Activated T-helper 1 cell treated with anti-CD3 and anti-CD28 coated beads, Interleukin-12 subunit alpha, Interleukin-12 subunit beta, Interleukin-2, Interleukin-4 antibody, amounts not matched to agents 30 ng/mL and 10 ng/mL and 1 ng/mL, durations not matched to agents 14 hours and 24 hours and 36 hours (primary cell): Measurements from ENCODE around the gene MSANTD3. TPM values are rescaled to one million over a fixed set of nuclear protein-coding genes. Genes with fewer than 3 reads are reported as not detected.

Source experiments
- DNase-seq: peaks from one replicate; pipeline ENCODE4 v3.0.0; 2021; ENCODE audit warnings: low spot score
- H3K27ac Mint-ChIP-seq: one replicate; pipeline ENCODE4 v1.8.0; 2021; ENCODE audit warnings: mild to moderate bottlenecking, mixed read lengths
- H3K27me3 Mint-ChIP-seq: one replicate; pipeline ENCODE4 v1.8.0; 2022; ENCODE audit warnings: mild to moderate bottlenecking, moderate library complexity, mixed read lengths; ENCODE audit not compliant: insufficient read depth
- H3K36me3 Mint-ChIP-seq: one replicate; pipeline ENCODE4 v1.8.0; 2021; ENCODE audit warnings: low read depth, mixed read lengths
- H3K4me1 Mint-ChIP-seq: one replicate; pipeline ENCODE4 v1.8.0; 2021; ENCODE audit warnings: low read depth, mixed read lengths
- H3K4me3 Mint-ChIP-seq: one replicate; pipeline ENCODE4 v1.8.0; 2021; ENCODE audit warnings: mild to moderate bottlenecking, moderate library complexity, mixed read lengths
- H3K9me3 Mint-ChIP-seq: one replicate; pipeline ENCODE4 v1.8.0; 2021; ENCODE audit warnings: mixed read lengths
- intact Hi-C: fragments of 100-400 bp; cut with micrococcal nuclease; formaldehyde crosslinking; loops from one replicate; pipeline ENCODE4 v1.15.1; 2024
- total RNA-seq: library from RNA; stranded (reverse); gene quantifications from 2 replicates; pipeline ENCODE4 v1.2.3, GENCODE V29; 2022

The MSANTD3 gene
- total RNA-seq, 1 donor from 2014 or later: 11.1 TPM

DNA sequence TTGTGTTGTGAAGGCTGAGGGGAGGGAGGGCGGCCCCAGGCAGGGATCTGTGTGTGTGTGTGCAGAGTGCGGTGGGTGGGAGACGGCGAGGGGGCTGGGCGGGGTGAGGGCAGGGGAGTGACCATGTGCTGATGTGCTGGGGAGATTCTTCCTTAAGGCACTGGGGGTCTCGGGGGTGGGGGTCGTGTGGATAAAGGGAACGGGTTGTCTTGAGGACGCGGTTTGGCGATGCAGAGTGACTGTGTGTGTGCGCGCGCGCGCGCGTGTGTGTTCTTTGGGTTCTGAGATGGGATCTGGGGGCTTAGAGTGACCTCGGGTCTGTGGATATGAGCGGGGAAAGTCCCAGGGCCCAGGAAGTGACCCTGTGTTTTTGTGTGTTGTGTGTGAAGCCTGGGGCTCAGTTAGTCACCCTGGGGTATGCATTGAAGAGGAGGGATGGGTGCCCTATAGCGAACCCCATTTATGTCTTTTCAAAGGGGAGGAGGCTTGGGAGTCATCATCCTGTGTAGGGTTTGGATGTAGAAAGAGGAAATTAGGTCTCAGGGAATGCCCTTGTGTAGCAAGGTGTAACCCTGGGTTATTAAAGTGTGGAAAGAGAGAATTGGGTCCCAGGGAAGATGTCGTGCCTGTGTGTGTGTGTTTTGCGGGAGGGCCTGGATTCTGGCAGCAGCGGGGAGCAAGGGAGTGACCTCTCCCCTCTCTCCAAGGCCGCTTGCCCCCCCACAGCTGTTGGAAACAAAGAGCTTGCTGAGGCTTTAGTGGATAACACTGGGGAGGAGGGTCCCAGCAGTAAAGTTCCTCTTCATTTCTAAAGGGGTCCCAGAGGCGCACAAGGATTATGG, 47.4 kb downstream of the MSANTD3 start:
- intact Hi-C loops: loop anchor here (5.0 kb wide), 1 partner anchor 122 kb away; the partner anchor contains the start of gene TEX10
- peak overlapping the region; percentile 80 for H3K4me3 Mint-ChIP-seq
- H3K36me3 Mint-ChIP-seq: no peaks in the 10 kb centered on the region
- no peak overlapping the region for H3K27ac Mint-ChIP-seq
- no peak for DNase-seq
- peaks cover 52% of the 10 kb centered on the region for H3K27me3 Mint-ChIP-seq
- no peaks in the 10 kb centered on the region for H3K9me3 Mint-ChIP-seq
- H3K4me1 Mint-ChIP-seq: peaks cover 7% of the 10 kb centered on the region

GRCh38 chr9:100474924-100475276, 48.0 kb downstream of the MSANTD3 start:
- H3K27me3 Mint-ChIP-seq: peaks cover 54% of the 10 kb centered on the region
- intact Hi-C loops: loop anchor here (5.0 kb wide), 1 partner anchor 123 kb away; the partner anchor contains the start of gene TEX10

DNA sequence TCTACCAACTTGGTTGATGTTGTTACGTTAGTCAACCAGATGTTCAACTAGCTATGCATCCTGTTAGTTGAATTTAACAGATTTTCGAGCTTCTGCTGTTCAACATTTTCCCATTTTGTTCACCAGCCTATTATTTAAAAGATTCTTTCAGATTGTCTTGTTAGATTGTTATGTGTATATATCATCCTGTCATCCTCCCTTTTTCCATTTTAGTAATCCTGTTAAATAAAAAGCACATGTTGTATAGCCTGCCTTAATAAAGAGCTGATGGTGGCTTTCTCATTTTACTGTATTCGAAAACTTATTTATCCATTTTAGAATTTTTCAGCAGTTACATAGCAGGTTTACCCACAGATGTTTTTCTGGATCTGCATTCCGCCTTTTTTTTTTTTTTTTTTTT, 50.3 kb downstream of the MSANTD3 start:
- DNase-seq: no peak
- Mint-ChIP-seq H3K4me3 (no peak overlapping the region), H3K9me3 (no peaks in the 10 kb centered on the region), H3K27me3 (peaks cover 34% of the 10 kb centered on the region), H3K4me1 (peaks cover 7% of the 10 kb centered on the region), H3K27ac (no peak overlapping the region), H3K36me3 (no peaks in the 10 kb centered on the region)
- intact Hi-C loops: no loop called here

More at GRCh38 chr9:100474924-100475276, 48.0 kb downstream of the MSANTD3 start:
- H3K4me3 Mint-ChIP-seq: no peak overlapping the region
- H3K36me3 Mint-ChIP-seq: no peaks in the 10 kb centered on the region
- DNase-seq: no peak
- H3K9me3 Mint-ChIP-seq: no peaks in the 10 kb centered on the region
- H3K4me1 Mint-ChIP-seq: peaks cover 7% of the 10 kb centered on the region
- no peak overlapping the region for H3K27ac Mint-ChIP-seq

- no peak overlapping the region for H3K4me3 Mint-ChIP-seq
- peaks cover 7% of the 10 kb centered on the region for H3K4me1 Mint-ChIP-seq
- intact Hi-C loops: no loop called here
- no peaks in the 10 kb centered on the region for H3K9me3 Mint-ChIP-seq
- peaks cover 29% of the 10 kb centered on the region for H3K27me3 Mint-ChIP-seq
- DNase-seq: no peak
- no peaks in the 10 kb centered on the region for H3K36me3 Mint-ChIP-seq
- no peak overlapping the region for H3K27ac Mint-ChIP-seq
Measured at GRCh38 chr9:100478192-100478591, 51.2 kb downstream of the MSANTD3 start.

- no peak overlapping the region for H3K27ac Mint-ChIP-seq
- no peaks in the 10 kb centered on the region for H3K36me3 Mint-ChIP-seq
- no peak for DNase-seq
- H3K4me3 Mint-ChIP-seq: no peak overlapping the region
- no peaks in the 10 kb centered on the region for H3K4me1 Mint-ChIP-seq
- H3K9me3 Mint-ChIP-seq: no peaks in the 10 kb centered on the region
- H3K27me3 Mint-ChIP-seq: peaks cover 20% of the 10 kb centered on the region
- intact Hi-C loops: no loop called here
Measured at GRCh38 chr9:100479820-100480219, 52.9 kb downstream of the MSANTD3 start.

GRCh38 chr9:100485196-100485595, 58.3 kb downstream of the MSANTD3 start:
- no peaks in the 10 kb centered on the region for H3K36me3 Mint-ChIP-seq
- H3K27ac Mint-ChIP-seq: no peak overlapping the region
- no peak for DNase-seq
- intact Hi-C loops: no loop called here
- peaks cover 3% of the 10 kb centered on the region for H3K27me3 Mint-ChIP-seq
- H3K9me3 Mint-ChIP-seq: no peaks in the 10 kb centered on the region
- no peak overlapping the region for H3K4me3 Mint-ChIP-seq
- H3K4me1 Mint-ChIP-seq: no peaks in the 10 kb centered on the region

GRCh38 chr9:100486479-100487176, 59.7 kb downstream of the MSANTD3 start:
- H3K36me3 Mint-ChIP-seq: no peaks in the 10 kb centered on the region
- H3K4me1 Mint-ChIP-seq: no peaks in the 10 kb centered on the region
- intact Hi-C loops: no loop called here
- no peak overlapping the region for H3K27ac Mint-ChIP-seq
- H3K4me3 Mint-ChIP-seq: no peak overlapping the region
- no peak for DNase-seq
- peaks cover 3% of the 10 kb centered on the region for H3K27me3 Mint-ChIP-seq
- H3K9me3 Mint-ChIP-seq: no peaks in the 10 kb centered on the region

GRCh38 chr9:100488177-100488576, 61.2 kb downstream of the MSANTD3 start:
- no peak overlapping the region for H3K27ac Mint-ChIP-seq
- H3K27me3 Mint-ChIP-seq: peaks cover 3% of the 10 kb centered on the region
- no peak overlapping the region for H3K4me3 Mint-ChIP-seq
- intact Hi-C loops: no loop called here
- H3K4me1 Mint-ChIP-seq: no peaks in the 10 kb centered on the region
- no peaks in the 10 kb centered on the region for H3K9me3 Mint-ChIP-seq
- DNase-seq: no peak
- no peaks in the 10 kb centered on the region for H3K36me3 Mint-ChIP-seq

DNA sequence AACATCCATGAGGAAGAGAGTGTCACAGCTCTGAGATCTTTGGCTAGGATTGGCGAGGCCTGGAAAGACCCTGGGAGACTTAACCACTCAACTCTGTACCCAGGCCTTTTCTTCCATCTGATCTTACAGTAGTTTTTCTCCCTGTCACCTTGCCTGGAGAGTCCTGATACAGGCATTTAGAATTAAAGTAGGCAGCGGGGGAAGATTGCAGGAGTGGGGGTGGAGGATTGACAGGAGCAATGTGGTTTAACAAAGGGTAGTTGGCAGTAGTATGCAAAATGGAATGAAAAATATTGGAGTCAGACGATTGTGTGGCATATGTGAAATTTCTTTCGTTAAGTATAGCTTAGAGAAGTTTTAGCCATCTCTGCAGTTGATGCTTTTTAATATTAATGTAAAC, 62.9 kb downstream of the MSANTD3 start:
- intact Hi-C loops: no loop called here
- DNase-seq: no peak
- no peaks in the 10 kb centered on the region for H3K36me3 Mint-ChIP-seq
- H3K27ac Mint-ChIP-seq: no peak overlapping the region
- H3K27me3 Mint-ChIP-seq: peaks cover 3% of the 10 kb centered on the region
- H3K4me1 Mint-ChIP-seq: no peaks in the 10 kb centered on the region
- H3K9me3 Mint-ChIP-seq: no peaks in the 10 kb centered on the region
- no peak overlapping the region for H3K4me3 Mint-ChIP-seq

DNA sequence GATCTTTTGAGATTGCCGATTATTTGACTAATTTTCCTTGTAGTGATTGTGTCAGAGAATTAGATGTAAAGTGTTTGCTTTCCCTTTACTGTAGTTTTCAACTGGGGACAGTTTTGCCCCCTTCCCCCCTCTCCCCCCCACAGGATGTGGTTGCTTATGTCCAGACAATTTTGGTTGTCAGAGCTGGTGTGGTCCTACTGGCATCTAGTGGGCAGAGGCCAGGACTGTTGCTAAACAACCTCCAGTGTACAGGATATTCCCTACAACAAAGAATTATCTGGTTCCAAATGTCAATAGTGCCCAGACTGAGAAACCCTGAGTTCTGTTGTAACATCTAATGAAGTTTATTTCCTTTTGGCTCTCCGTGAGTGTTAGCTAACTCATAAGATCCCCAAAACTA, 66.0 kb downstream of the MSANTD3 start:
- intact Hi-C loops: no loop called here
- no peak for DNase-seq
- no peaks in the 10 kb centered on the region for H3K27me3 Mint-ChIP-seq
- no peaks in the 10 kb centered on the region for H3K36me3 Mint-ChIP-seq
- H3K9me3 Mint-ChIP-seq: no peaks in the 10 kb centered on the region
- H3K4me3 Mint-ChIP-seq: no peak overlapping the region
- no peaks in the 10 kb centered on the region for H3K4me1 Mint-ChIP-seq
- no peak overlapping the region for H3K27ac Mint-ChIP-seq

GRCh38 chr9:100498592-100498991, 71.6 kb downstream of the MSANTD3 start:
- Mint-ChIP-seq H3K27ac (no peak overlapping the region), H3K9me3 (no peaks in the 10 kb centered on the region), H3K36me3 (no peaks in the 10 kb centered on the region), H3K4me1 (no peaks in the 10 kb centered on the region), H3K4me3 (no peak overlapping the region), H3K27me3 (peaks cover 3% of the 10 kb centered on the region)
- DNase-seq: no peak
- intact Hi-C loops: no loop called here

- Mint-ChIP-seq H3K4me1 (no peaks in the 10 kb centered on the region), H3K4me3 (no peak overlapping the region), H3K9me3 (no peaks in the 10 kb centered on the region), H3K27me3 (peaks cover 3% of the 10 kb centered on the region), H3K36me3 (no peaks in the 10 kb centered on the region), H3K27ac (no peak overlapping the region)
- DNase-seq: no peak
- intact Hi-C loops: no loop called here
Measured at GRCh38 chr9:100499460-100499859, 72.5 kb downstream of the MSANTD3 start.

DNA sequence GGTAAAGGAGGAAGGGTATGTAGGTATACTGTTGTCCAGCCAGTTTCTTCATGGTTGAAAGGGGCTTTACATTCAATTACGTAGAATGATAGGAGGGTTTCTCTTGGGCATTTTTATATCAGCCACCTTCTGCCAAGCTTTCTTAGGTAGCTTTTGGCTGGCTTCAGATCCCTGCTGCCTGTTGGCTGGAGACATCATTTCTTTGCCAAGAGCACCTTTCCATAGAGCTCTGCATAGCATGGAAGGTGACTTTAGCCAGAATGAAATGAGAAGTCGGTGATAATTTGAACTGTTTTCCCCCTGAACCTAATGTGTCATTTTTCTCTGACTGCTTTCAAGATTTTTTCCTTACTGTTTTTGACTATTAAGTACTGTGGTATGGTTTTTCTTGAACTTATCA, 72.9 kb downstream of the MSANTD3 start:
- Mint-ChIP-seq H3K27ac (no peak overlapping the region), H3K4me3 (no peak overlapping the region), H3K4me1 (no peaks in the 10 kb centered on the region), H3K36me3 (no peaks in the 10 kb centered on the region), H3K9me3 (no peaks in the 10 kb centered on the region), H3K27me3 (peaks cover 3% of the 10 kb centered on the region)
- intact Hi-C loops: no loop called here
- DNase-seq: no peak
